ENCODE results near the gene MYO18A. TPM values are rescaled to one million over a fixed set of nuclear protein-coding genes. Genes with fewer than 3 reads are reported as not detected.
A peak's percentile ranks its signal among the peaks of the same experiment; 100 is the strongest.

Gene MYO18A
- total RNA-seq, 2 donors from 2014 or later = 43.8 to 56.7 TPM

DNA sequence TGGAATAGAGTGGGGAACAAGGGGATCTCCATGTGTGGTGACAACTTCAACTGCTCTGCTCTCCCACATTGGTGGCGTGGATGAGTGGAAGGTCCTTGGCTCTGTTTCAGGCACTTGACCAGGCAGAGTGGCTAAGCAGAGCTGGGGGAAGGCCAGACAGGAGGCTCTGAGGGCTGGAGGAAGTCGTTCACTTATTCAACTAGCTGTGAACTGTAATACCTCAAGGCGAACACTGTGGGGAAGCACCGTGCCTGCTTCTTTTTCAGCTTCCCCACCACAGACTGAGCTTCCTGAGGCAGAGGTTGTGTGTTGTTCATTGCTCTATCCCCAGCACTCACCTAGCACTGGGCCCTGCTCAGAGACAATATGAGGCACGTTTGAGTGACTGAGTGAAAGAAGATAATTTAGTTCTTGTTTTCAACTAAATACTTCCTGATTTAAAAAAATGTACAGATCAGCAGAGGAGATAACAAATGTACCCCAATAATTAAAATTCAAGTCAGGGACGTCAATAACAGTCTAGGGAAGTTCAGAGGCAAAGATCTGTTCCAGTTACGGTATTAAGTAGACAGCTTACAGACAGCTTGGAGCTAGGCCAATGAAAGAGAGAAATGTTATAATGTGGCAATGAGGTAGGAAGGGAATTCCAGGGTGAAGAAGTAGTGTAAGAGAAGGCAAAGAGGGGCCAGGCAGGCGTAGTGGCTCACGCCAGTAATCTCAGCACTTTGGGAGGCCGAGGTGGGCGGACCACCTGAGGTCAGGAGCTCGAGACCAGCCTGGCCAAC is 34.7 kb downstream of the MYO18A start:
- H3K27me3 Mint-ChIP-seq (ENCODE audit: insufficient read depth) = no peaks in the 10 kb centered on the region
- peaks cover 32% of the 10 kb centered on the region for H3K4me1 Mint-ChIP-seq
- no peaks in the 10 kb centered on the region for H3K9me3 Mint-ChIP-seq
- no peaks in the 10 kb centered on the region for H3K27me3 ChIP-seq (ENCODE audit: control insufficient read depth, insufficient read depth, low read length, poor library complexity, severe bottlenecking)
- H3K4me1 ChIP-seq (ENCODE audit: control insufficient read depth, insufficient read depth, low read length) = peaks cover 4% of the 10 kb centered on the region
- H3K4me3 ChIP-seq (ENCODE audit: low read length) = no peak overlapping the region
- H3K36me3 Mint-ChIP-seq (ENCODE audit: low read depth) = no peaks in the 10 kb centered on the region
- H3K4me3 Mint-ChIP-seq = no peak overlapping the region
- H3K27ac ChIP-seq (ENCODE audit: low read depth, low read length) = no peak overlapping the region
- H3K9ac ChIP-seq (ENCODE audit: extremely low read depth, low read length, poor library complexity, severe bottlenecking) = no peak overlapping the region
- peak; percentile 92 for DNase-seq
- 64 to 85% methylated on average over 5 to 11 of the region's 12 CpGs for WGBS, 2 experiments (ENCODE audit: insufficient coverage in 1 of 2, insufficient read length in 1 of 2)
- H3K36me3 ChIP-seq (ENCODE audit: control insufficient read depth, insufficient read depth, low read length) = no peaks in the 10 kb centered on the region
- H3K9me3 ChIP-seq (ENCODE audit: control insufficient read depth, low read length) = no peaks in the 10 kb centered on the region
- TF ChIP-seq, protein P1, sequence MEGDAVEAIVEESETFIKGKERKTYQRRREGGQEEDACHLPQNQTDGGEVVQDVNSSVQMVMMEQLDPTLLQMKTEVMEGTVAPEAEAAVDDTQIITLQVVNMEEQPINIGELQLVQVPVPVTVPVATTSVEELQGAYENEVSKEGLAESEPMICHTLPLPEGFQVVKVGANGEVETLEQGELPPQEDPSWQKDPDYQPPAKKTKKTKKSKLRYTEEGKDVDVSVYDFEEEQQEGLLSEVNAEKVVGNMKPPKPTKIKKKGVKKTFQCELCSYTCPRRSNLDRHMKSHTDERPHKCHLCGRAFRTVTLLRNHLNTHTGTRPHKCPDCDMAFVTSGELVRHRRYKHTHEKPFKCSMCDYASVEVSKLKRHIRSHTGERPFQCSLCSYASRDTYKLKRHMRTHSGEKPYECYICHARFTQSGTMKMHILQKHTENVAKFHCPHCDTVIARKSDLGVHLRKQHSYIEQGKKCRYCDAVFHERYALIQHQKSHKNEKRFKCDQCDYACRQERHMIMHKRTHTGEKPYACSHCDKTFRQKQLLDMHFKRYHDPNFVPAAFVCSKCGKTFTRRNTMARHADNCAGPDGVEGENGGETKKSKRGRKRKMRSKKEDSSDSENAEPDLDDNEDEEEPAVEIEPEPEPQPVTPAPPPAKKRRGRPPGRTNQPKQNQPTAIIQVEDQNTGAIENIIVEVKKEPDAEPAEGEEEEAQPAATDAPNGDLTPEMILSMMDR (conservative IDR thresholded peaks at IDR 0.05) = peak; percentile 77
- peak overlapping the region; percentile 54 for H3K27ac Mint-ChIP-seq

DNA sequence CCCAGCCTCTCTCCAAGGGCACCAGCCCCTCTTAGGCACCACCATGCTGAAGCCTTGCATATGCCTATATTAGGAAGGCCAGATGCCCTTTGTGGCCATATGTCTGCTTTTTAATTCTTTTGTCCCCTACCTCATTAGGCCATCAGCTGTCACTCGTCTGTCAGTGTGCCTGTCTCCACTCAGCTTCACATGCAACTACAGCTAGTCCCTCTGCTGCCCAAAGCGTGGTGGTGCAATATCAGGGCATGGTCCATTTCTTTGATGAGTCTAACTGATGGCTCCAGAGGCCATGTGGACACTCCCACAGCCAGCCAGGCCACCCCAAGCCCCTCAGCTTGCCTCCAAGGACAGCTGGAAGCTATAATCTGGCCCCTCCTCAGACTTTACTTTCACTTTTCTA is 36.3 kb downstream of the MYO18A start:
- 65 to 80% methylated on average over 2 of the region's 2 CpGs for WGBS, 2 experiments (ENCODE audit: insufficient coverage in 1 of 2, insufficient read length in 1 of 2)
- no peak overlapping the region for H3K4me3 ChIP-seq (ENCODE audit: low read length)
- H3K9ac ChIP-seq (ENCODE audit: extremely low read depth, low read length, poor library complexity, severe bottlenecking) = no peak overlapping the region
- no peaks in the 10 kb centered on the region for H3K27me3 ChIP-seq (ENCODE audit: control insufficient read depth, insufficient read depth, low read length, poor library complexity, severe bottlenecking)
- TF ChIP-seq, protein P1 (conservative IDR thresholded peaks at IDR 0.05) = peak; percentile 70
- H3K4me1 ChIP-seq (ENCODE audit: control insufficient read depth, insufficient read depth, low read length) = peaks cover 4% of the 10 kb centered on the region
- Mint-ChIP-seq H3K27me3 (ENCODE audit: insufficient read depth) (no peaks in the 10 kb centered on the region), H3K36me3 (ENCODE audit: low read depth) (no peaks in the 10 kb centered on the region), H3K4me1 (peaks cover 33% of the 10 kb centered on the region), H3K27ac (peak overlapping the region; percentile 8), H3K4me3 (no peak overlapping the region), H3K9me3 (no peaks in the 10 kb centered on the region)
- no peaks in the 10 kb centered on the region for H3K36me3 ChIP-seq (ENCODE audit: control insufficient read depth, insufficient read depth, low read length)
- H3K9me3 ChIP-seq (ENCODE audit: control insufficient read depth, low read length) = no peaks in the 10 kb centered on the region
- H3K27ac ChIP-seq (ENCODE audit: low read depth, low read length) = no peak overlapping the region
- DNase-seq = peak; percentile 86

DNA sequence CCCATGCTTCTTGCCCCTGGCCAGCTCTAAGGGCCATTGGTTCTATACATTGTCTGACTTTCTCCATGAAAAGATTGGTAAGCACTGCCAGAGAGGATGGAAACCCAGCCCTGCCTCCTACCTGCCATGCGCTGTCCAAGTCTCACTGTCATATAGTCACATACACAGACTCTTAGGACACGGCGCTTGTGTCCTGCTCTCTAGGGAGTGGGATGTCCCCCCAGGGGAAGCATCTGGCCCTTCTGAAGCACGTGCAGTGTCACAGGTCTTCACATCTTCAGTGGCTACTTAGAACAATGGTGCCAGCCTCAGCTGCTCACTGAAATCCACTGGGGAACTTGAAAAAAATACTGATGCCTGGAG is 38.7 kb downstream of the MYO18A start:
- H3K27me3 ChIP-seq (ENCODE audit: control insufficient read depth, insufficient read depth, low read length, poor library complexity, severe bottlenecking) = no peaks in the 10 kb centered on the region
- H3K27ac Mint-ChIP-seq = no peak overlapping the region
- H3K27me3 Mint-ChIP-seq (ENCODE audit: insufficient read depth) = no peaks in the 10 kb centered on the region
- no peaks in the 10 kb centered on the region for H3K9me3 ChIP-seq (ENCODE audit: control insufficient read depth, low read length)
- H3K36me3 ChIP-seq (ENCODE audit: control insufficient read depth, insufficient read depth, low read length) = no peaks in the 10 kb centered on the region
- TF ChIP-seq, protein P1 (conservative IDR thresholded peaks at IDR 0.05) = no peak
- no peak overlapping the region for H3K4me3 ChIP-seq (ENCODE audit: low read length)
- peak overlapping the region; percentile 94 for H3K27ac ChIP-seq (ENCODE audit: low read depth, low read length)
- no peaks in the 10 kb centered on the region for H3K4me1 ChIP-seq (ENCODE audit: control insufficient read depth, insufficient read depth, low read length)
- H3K9ac ChIP-seq (ENCODE audit: extremely low read depth, low read length, poor library complexity, severe bottlenecking) = no peak overlapping the region
- H3K4me3 Mint-ChIP-seq = no peak overlapping the region
- no peaks in the 10 kb centered on the region for H3K36me3 Mint-ChIP-seq (ENCODE audit: low read depth)
- DNase-seq = no peak
- H3K4me1 Mint-ChIP-seq = peaks cover 17% of the 10 kb centered on the region
- WGBS, 2 experiments (ENCODE audit: insufficient coverage in 1 of 2, insufficient read length in 1 of 2) = 82 to 85% methylated on average over 4 of the region's 4 CpGs
- H3K9me3 Mint-ChIP-seq = no peaks in the 10 kb centered on the region

All from endodermal cell (in vitro differentiated cells).